SIG-M5 treated with dmso at 0.1 percent for 504 hours (cell line): ENCODE data around the gene TCERG1L.
"Not testable (repeated sequence)": the region's sequence is repeated elsewhere in the genome, so short reads cannot be mapped to it uniquely, and the experiment has no call there.

Source experiments
- DNase-seq: peaks from one replicate; lab custom pipeline; 2025; ENCODE audit not compliant: unreplicated experiment; lab: John Stamatoyannopoulos, UW

TCERG1L gene

GRCh38 chr10:131311661-131312477 lies at the start of gene TCERG1L:
Gene TCERG1L (minus strand): TSS chr10:131311721. CDS start chr10:131311635, 86 bp downstream.
- DNase-seq = no peak

- no peak for DNase-seq
These were observed 47.4 kb upstream of the TCERG1L start for GRCh38 chr10:131358741-131359442.

GRCh38 chr10:131356442-131356841 lies 44.9 kb upstream of the TCERG1L start:
- no peak for DNase-seq

GRCh38 chr10:131355881-131356280 lies 44.4 kb upstream of the TCERG1L start:
- DNase-seq = no peak

GRCh38 chr10:131355056-131355455 lies 43.5 kb upstream of the TCERG1L start:
- DNase-seq = no peak

GRCh38 chr10:131354380-131354779 lies 42.9 kb upstream of the TCERG1L start:
- no peak for DNase-seq

- DNase-seq = no peak
These were observed 41.3 kb upstream of the TCERG1L start for GRCh38 chr10:131352765-131353290.

- no peak for DNase-seq
These were observed 39.1 kb upstream of the TCERG1L start for GRCh38 chr10:131350660-131351059.

GRCh38 chr10:131350245-131350644 lies 38.7 kb upstream of the TCERG1L start:
- no peak for DNase-seq

- DNase-seq = no peak
These were observed 34.9 kb upstream of the TCERG1L start for GRCh38 chr10:131346456-131346855.

- no peak for DNase-seq
These were observed 34.2 kb upstream of the TCERG1L start for GRCh38 chr10:131345691-131346090.

GRCh38 chr10:131344747-131345146 lies 33.2 kb upstream of the TCERG1L start:
- DNase-seq = no peak

- DNase-seq = no peak
These were observed 26.2 kb upstream of the TCERG1L start for GRCh38 chr10:131337741-131338140.

GRCh38 chr10:131332821-131333220 lies 21.3 kb upstream of the TCERG1L start:
- DNase-seq = no peak

GRCh38 chr10:131323880-131324279 lies 12.4 kb upstream of the TCERG1L start:
- DNase-seq = no peak

- no peak for DNase-seq
These were observed 11.5 kb upstream of the TCERG1L start for GRCh38 chr10:131323025-131323424.

- not testable (repeated sequence) for DNase-seq
These were observed 11.1 kb upstream of the TCERG1L start for GRCh38 chr10:131322575-131322974.

GRCh38 chr10:131320860-131321604 lies 9.5 kb upstream of the TCERG1L start:
- DNase-seq = no peak

GRCh38 chr10:131318814-131319213 lies 7.3 kb upstream of the TCERG1L start:
- DNase-seq = no peak

- no peak for DNase-seq
These were observed 6.8 kb upstream of the TCERG1L start for GRCh38 chr10:131318291-131318690.

GRCh38 chr10:131316321-131317075 lies 5.0 kb upstream of the TCERG1L start:
- no peak for DNase-seq
